CD4-positive, alpha-beta T cell treated with Interleukin-1 beta for 1 hour (primary cell): Measurements from ENCODE around the gene BTBD2.

Source experiments
- DNase-seq, 2 donors: peaks; one replicate each; pipeline ENCODE4 v3.0.0-alpha.2; 2020 to 2022

The BTBD2 gene

GRCh38 chr19:2015608-2015950 lies at the start of gene BTBD2:
BTBD2 (minus strand) TSS chr19:2015714; CDS start chr19:2015703, 11 bp downstream.
- DNase-seq: peak; percentile 45 to 58

GRCh38 chr19:2064788-2065524 lies 49.4 kb upstream of the BTBD2 start:
- DNase-seq: no peak

GRCh38 chr19:2064395-2064787 lies 48.9 kb upstream of the BTBD2 start:
- no peak for DNase-seq

GRCh38 chr19:2063824-2064223 lies 48.3 kb upstream of the BTBD2 start:
- DNase-seq: no peak

GRCh38 chr19:2062770-2063169 lies 47.3 kb upstream of the BTBD2 start:
- no peak for DNase-seq

- DNase-seq: no peak
Measured at GRCh38 chr19:2062389-2062729, 46.8 kb upstream of the BTBD2 start.

- peak; percentile 99 for DNase-seq
Measured at GRCh38 chr19:2061495-2062388, 46.2 kb upstream of the BTBD2 start.

- DNase-seq: no peak
Measured at GRCh38 chr19:2060884-2061494, 45.5 kb upstream of the BTBD2 start.

- DNase-seq: no peak
Measured at GRCh38 chr19:2059422-2060201, 44.1 kb upstream of the BTBD2 start.

- DNase-seq: no peak
Measured at GRCh38 chr19:2058570-2059421, 43.3 kb upstream of the BTBD2 start.

GRCh38 chr19:2057484-2058469 lies 42.3 kb upstream of the BTBD2 start:
- DNase-seq: no peak

GRCh38 chr19:2056837-2057192 lies 41.3 kb upstream of the BTBD2 start:
- DNase-seq: no peak

- no peak for DNase-seq
Measured at GRCh38 chr19:2055931-2056836, 40.7 kb upstream of the BTBD2 start.

GRCh38 chr19:2054763-2055162 lies 39.2 kb upstream of the BTBD2 start:
- no peak for DNase-seq

GRCh38 chr19:2053601-2054389 lies 38.3 kb upstream of the BTBD2 start:
- no peak for DNase-seq

GRCh38 chr19:2051773-2052704 lies 36.5 kb upstream of the BTBD2 start:
- peak; percentile 77 to 82 for DNase-seq

GRCh38 chr19:2050991-2051772 lies 35.7 kb upstream of the BTBD2 start, which contains the start of gene MKNK2:
MKNK2 (minus strand) TSS chr19:2051244; CDS start chr19:2050851, 393 bp downstream.
- peak; percentile 90 to 92 for DNase-seq
